HFF-Myc (cell line): Measurements from ENCODE around the gene GIPC3.
"Not testable (repeated sequence)": the region's sequence is repeated elsewhere in the genome, so short reads cannot be mapped to it uniquely, and the experiment has no call there.

Experiments used
- DNase-seq: peaks from one replicate; pipeline ENCODE4 v3.0.0-alpha.2; 2011; ENCODE audit warnings: low read depth; ENCODE audit errors: extremely low read depth
- H3K4me3 ChIP-seq: replicated peaks from 2 replicates; pipeline ENCODE4 v1.5.1; 2011; ENCODE audit warnings: low read depth, mild to moderate bottlenecking, control low read depth, low read length
- CTCF ChIP-seq: IDR thresholded peaks from 2 replicates; pipeline ENCODE4 v1.5.1; 2012; ENCODE audit warnings: mild to moderate bottlenecking, low read depth, low read length, control low read depth; ENCODE audit errors: missing control alignments

Gene GIPC3

GRCh38 chr19:3627351-3627723, 42.1 kb downstream of the GIPC3 start:
- DNase-seq: no peak
- TF ChIP-seq CTCF: no peak
- H3K4me3 ChIP-seq: no peak overlapping the region

- DNase-seq, H3K4me3 ChIP-seq: not testable (repeated sequence)
Measured at GRCh38 chr19:3628766-3629165, 43.5 kb downstream of the GIPC3 start.

GRCh38 chr19:3631053-3631861, 46.0 kb downstream of the GIPC3 start:
- no peak overlapping the region for H3K4me3 ChIP-seq
- TF ChIP-seq CTCF: no peak
- no peak for DNase-seq

GRCh38 chr19:3632098-3632497, 46.8 kb downstream of the GIPC3 start:
- DNase-seq: no peak
- H3K4me3 ChIP-seq: no peak overlapping the region
- TF ChIP-seq CTCF: no peak

GRCh38 chr19:3632739-3633558, 47.7 kb downstream of the GIPC3 start:
- no peak for DNase-seq
- no peak for TF ChIP-seq CTCF
- H3K4me3 ChIP-seq: no peak overlapping the region

GRCh38 chr19:3633559-3633988, 48.3 kb downstream of the GIPC3 start:
- no peak overlapping the region for H3K4me3 ChIP-seq
- DNase-seq: no peak
- TF ChIP-seq CTCF: no peak

- no peak for DNase-seq
- H3K4me3 ChIP-seq: no peak overlapping the region
- no peak for TF ChIP-seq CTCF
Measured at GRCh38 chr19:3634496-3635045, 49.3 kb downstream of the GIPC3 start.
